Heart right ventricle (tissue), 16 donors: ENCODE data around the gene TACSTD2. TPM values are rescaled to one million over a fixed set of nuclear protein-coding genes. Genes with fewer than 3 reads are reported as not detected.
"Not testable (repeated sequence)": the region's sequence is repeated elsewhere in the genome, so short reads cannot be mapped to it uniquely, and the experiment has no call there.

Experiments used
- ATAC-seq, 8 donors: fragments of 200-7000 bp; cut with Tn5 transposase; one replicate each; pipeline ENCODE4 v1.9.1; 2020; ENCODE audit warnings: mild to moderate bottlenecking in 8 of 8, moderate library complexity in 8 of 8, moderate number of reproducible peaks in 1 of 8
- DNase-seq, 2 donors: peaks; one replicate each; pipeline ENCODE4 v3.0.0-alpha.2; 2020
- H3K27ac ChIP-seq, 10 donors: fragments of 200-600 bp; sonication (generic) in 2 of 10; one replicate each; pipeline versions ENCODE4 v1.5.0 to v1.8.0; 2020 to 2022; ENCODE audit warnings: mild to moderate bottlenecking in 3 of 10
- H3K27me3 ChIP-seq, 7 donors: fragments of 200-600 bp; one replicate each; pipeline ENCODE4 v1.8.0; 2021 to 2022; ENCODE audit warnings: mild to moderate bottlenecking in 2 of 7
- H3K36me3 ChIP-seq, 9 donors: fragments of 200-600 bp; sonication (generic) in 1 of 9; one replicate each; pipeline versions ENCODE4 v1.5.0 to v1.8.0; 2020 to 2022; ENCODE audit warnings: mild to moderate bottlenecking in 2 of 9
- H3K4me1 ChIP-seq, 9 donors: fragments of 200-600 bp; sonication (generic) in 1 of 9; one replicate each; pipeline versions ENCODE4 v1.5.0 to v1.8.0; 2020 to 2022; ENCODE audit warnings: mild to moderate bottlenecking in 4 of 9
- H3K4me3 ChIP-seq, 10 donors: fragments of 200-600 bp; sonication (generic) in 2 of 10; one replicate each; pipeline versions ENCODE4 v1.5.0 to v1.8.0; 2020 to 2022; ENCODE audit warnings: mild to moderate bottlenecking in 7 of 10, moderate library complexity in 2 of 10
- H3K9me3 ChIP-seq, 11 donors: fragments of 200-600 bp in 10 of 11; sonication (generic) in 2 of 11; one replicate each; pipeline versions ENCODE4 v1.5.0 to v1.8.0; 2013 to 2022; ENCODE audit warnings: mild to moderate bottlenecking in 2 of 11, control low read depth in 1 of 11, moderate library complexity in 1 of 11
- CTCF ChIP-seq, 9 donors: fragments of 200-600 bp; sonication (generic) in 2 of 9; IDR thresholded peaks; one replicate each; pipeline versions ENCODE4 v1.5.0 to v1.8.0; 2021 to 2022; ENCODE audit warnings: antibody characterized with exemption in 9 of 9, mild to moderate bottlenecking in 5 of 9, moderate library complexity in 1 of 9
- WGBS, 2 donors: extraction: QIAGEN DNeasy Blood & Tissue Kit; methylation state at CpG; one replicate each; pipeline ENCODE4 v1.1.7; 2013; ENCODE audit warnings: inconsistent platforms in 1 of 2; 5-methylcytosine and 5-hydroxymethylcytosine counted together
- intact Hi-C, 10 donors: fragments of 100-400 bp; cut with DNase I; formaldehyde crosslinking; loops; one replicate each; pipeline versions ENCODE4 v1.11.1 to v1.14.2; 2022
- polyA plus RNA-seq, 2 donors: library from polyadenylated mRNA; stranded (reverse); fragments of 200-250 nt; gene quantifications; one replicate each; pipeline ENCODE4 v1.2.3, GENCODE V29; 2013
- total RNA-seq, 10 donors: library from RNA; stranded (reverse); fragmentation: NEBNext Ultra II Directional in 3 of 10; extraction: Animal tissue kit (Norgen Biotek cat#: 25700) in 3 of 10; gene quantifications; one replicate each; pipeline versions ENCODE4 v1.2.1 to v1.2.4, GENCODE V29; 2021 to 2023
- donor health status: Arrhythmogenic right ventricular cardiomyopathy.
- donor health status: ischemic (EF 13 %, LVEDD 7.1; RV severe dilation, severe dysfunction).
- donor health status: healthy with polysubstance abuse.
- donor health status: DM: no; HTN: yes; CAD: no.
- donor health status: DM: no; HTN: no; CAD: no.
- donor health status: ischemic (EF 25% LVEDD 6.9; RV normal size, moderate dysfunction).
- donor health status: ischemic (EF 25% LVEDD 5.7; RV mildly dilated, moderate dysfunction).
- donor health status: healthy.
- donor health status: DM: yes; HTN: yes; CAD: no.
- donor health status: Ischemic cardiomyopathy.
- donor health status: ischemic (EF 35%, LVEDD 5.7; RV mildly dilated, moderate dysfunction).
- donor health status: nonischemic (EF 11% LVEDD 7.7; RV severe dilation, severe dysfunction).
- donor health status: DM: yes; HTN: yes; CAD: no.
- donor health status: PGD.
- donor health status: ischemic (EF 29% LVEDD 5.4; RV normal size, mild dysfunction).
- donor health status: nonischemic (EF 23%, LVEDD 6.1; RV moderate dilation, normal function).

Gene TACSTD2
- total and polyA plus RNA-seq, 12 donors, result 0.14 to 0.35 (median 0.21) TPM; not detected in 3

GRCh38 chr1:58585166-58585565 lies 8.1 kb upstream of the TACSTD2 start:
- TF ChIP-seq CTCF (IDR thresholded peaks at IDR 0.05), result no peak
- H3K27ac ChIP-seq, result peak overlapping the region in 1 of 10 donors; percentile 12
- WGBS, 2 donors, result 28 to 33% methylated on average over 2 of the region's 2 CpGs

GRCh38 chr1:58584082-58584895 lies 7.2 kb upstream of the TACSTD2 start:
- WGBS, 2 donors, result 30 to 33% methylated on average over 8 of the region's 8 CpGs
- intact Hi-C loops, result no loop called here
- Histone ChIP-seq H3K4me1 (peaks cover 0 to 29% (median 6%) of the 10 kb centered on the region in 9 donors), H3K27me3 (peaks cover 0 to 7% (median 0%) of the 10 kb centered on the region in 7 donors), H3K27ac (peak overlapping the region in 1 of 10 donors; percentile 66), H3K9me3 (no peaks in the 10 kb centered on the region), H3K36me3 (no peaks in the 10 kb centered on the region), H3K4me3 (no peak overlapping the region)
- peak in 6 of 8 donors; percentile 19 to 90 (median 62) for ATAC-seq
- DNase-seq, result peak in 1 of 2 donors; percentile 20
- no peak for TF ChIP-seq CTCF (IDR thresholded peaks at IDR 0.05)

More at GRCh38 chr1:58585166-58585565, 8.1 kb upstream of the TACSTD2 start:
- Histone ChIP-seq H3K4me3 (no peak overlapping the region), H3K27me3 (peaks cover 0 to 7% (median 0%) of the 10 kb centered on the region in 7 donors), H3K4me1 (peaks cover 0 to 29% (median 6%) of the 10 kb centered on the region in 9 donors), H3K36me3 (no peaks in the 10 kb centered on the region), H3K9me3 (no peaks in the 10 kb centered on the region)
- DNase-seq (no peak), ATAC-seq (no peak)
- intact Hi-C loops, result no loop called here

- WGBS, 2 donors, result 52 to 69% methylated on average over 1 of the region's 1 CpG
- TF ChIP-seq CTCF (IDR thresholded peaks at IDR 0.05), result no peak
- intact Hi-C loops, result no loop called here
- H3K36me3 ChIP-seq, result no peaks in the 10 kb centered on the region
- peak overlapping the region in 1 of 10 donors; percentile 1 for H3K4me3 ChIP-seq
- ATAC-seq (peak in 2 of 8 donors; percentile 39 to 63), DNase-seq (no peak)
- peaks cover 0 to 12% (median 0%) of the 10 kb centered on the region in 7 donors for H3K27me3 ChIP-seq
- H3K27ac ChIP-seq, result peak overlapping the region in 1 of 10 donors; percentile 66
- H3K4me1 ChIP-seq, result peaks cover 0 to 29% (median 6%) of the 10 kb centered on the region in 9 donors
- no peaks in the 10 kb centered on the region for H3K9me3 ChIP-seq
Observed at GRCh38 chr1:58583496-58583895, 6.4 kb upstream of the TACSTD2 start.

GRCh38 chr1:58582143-58582542 lies 5.1 kb upstream of the TACSTD2 start:
- H3K9me3 ChIP-seq, H3K4me3 ChIP-seq, DNase-seq, H3K27ac ChIP-seq, H3K36me3 ChIP-seq, ATAC-seq, intact Hi-C loops: not testable (repeated sequence)
- WGBS, 2 donors, result 92% methylated on average over 1 of the region's 1 CpG; no CpG with 5 or more reads in 1 of the 2 donors
- Histone ChIP-seq H3K4me1 (peaks cover 0 to 36% (median 7%) of the 10 kb centered on the region in 9 donors), H3K27me3 (peaks cover 0 to 26% (median 7%) of the 10 kb centered on the region in 7 donors)
